ENCODE measurements around the gene GRK7.
"Not testable (repeated sequence)": the region's sequence is repeated elsewhere in the genome, so short reads cannot be mapped to it uniquely, and the experiment has no call there.

GRK7 gene

GRCh38 chr3:141796081-141796888 lies 33.1 kb downstream of the GRK7 start:
- no peak for DNase-seq (ENCODE audit: low spot score)

- peak; percentile 18 for DNase-seq (ENCODE audit: low spot score)
These were observed 33.9 kb downstream of the GRK7 start for GRCh38 chr3:141796889-141797781.

- DNase-seq (ENCODE audit: low spot score), result no peak
These were observed 34.7 kb downstream of the GRK7 start for GRCh38 chr3:141797819-141798447.

GRCh38 chr3:141798448-141798845 lies 35.2 kb downstream of the GRK7 start:
- no peak for DNase-seq (ENCODE audit: low spot score)

GRCh38 chr3:141802316-141803077 lies 39.3 kb downstream of the GRK7 start:
- DNase-seq (ENCODE audit: low spot score), result no peak

GRCh38 chr3:141803538-141803937 lies 40.3 kb downstream of the GRK7 start:
- not testable (repeated sequence) for DNase-seq (ENCODE audit: low spot score)

GRCh38 chr3:141804447-141804777 lies 41.2 kb downstream of the GRK7 start:
- no peak for DNase-seq (ENCODE audit: low spot score)

- DNase-seq (ENCODE audit: low spot score), result no peak
These were observed 41.8 kb downstream of the GRK7 start for GRCh38 chr3:141804778-141805639.

- no peak for DNase-seq (ENCODE audit: low spot score)
These were observed 44.2 kb downstream of the GRK7 start for GRCh38 chr3:141807277-141808033.

GRCh38 chr3:141808586-141808985 lies 45.4 kb downstream of the GRK7 start:
- DNase-seq (ENCODE audit: low spot score), result no peak

GRCh38 chr3:141810161-141810560 lies 47.0 kb downstream of the GRK7 start:
- no peak for DNase-seq (ENCODE audit: low spot score)

GRCh38 chr3:141811348-141811747 lies 48.1 kb downstream of the GRK7 start:
- no peak for DNase-seq (ENCODE audit: low spot score)

GRCh38 chr3:141812084-141812483 lies 48.9 kb downstream of the GRK7 start:
- DNase-seq (ENCODE audit: low spot score), result no peak

- DNase-seq (ENCODE audit: low spot score), result no peak
These were observed 49.4 kb downstream of the GRK7 start for GRCh38 chr3:141812586-141812985.
